HG03196 (cell line): ENCODE results near the gene RHOJ.
"Not testable (repeated sequence)": the region's sequence is repeated elsewhere in the genome, so short reads cannot be mapped to it uniquely, and the experiment has no call there.

Experiments
- ATAC-seq: cut with Tn5 transposase; IDR thresholded peaks from one replicate; pipeline ENCODE4 v1.9.1; 2021; ENCODE audit not compliant: unreplicated experiment

RHOJ gene

GRCh38 chr14:63266106-63266505, 61.9 kb downstream of the RHOJ start:
- ATAC-seq = no peak

GRCh38 chr14:63267171-63267570, 62.9 kb downstream of the RHOJ start:
- ATAC-seq = no peak

- ATAC-seq = no peak
These were observed 64.5 kb downstream of the RHOJ start for GRCh38 chr14:63268771-63269170.

- ATAC-seq = no peak
These were observed 65.5 kb downstream of the RHOJ start for GRCh38 chr14:63269561-63270225.

- no peak for ATAC-seq
These were observed 68.9 kb downstream of the RHOJ start for GRCh38 chr14:63273129-63273528.

GRCh38 chr14:63273717-63274655, 69.7 kb downstream of the RHOJ start:
- no peak for ATAC-seq

GRCh38 chr14:63275611-63276010, 71.4 kb downstream of the RHOJ start:
- ATAC-seq = no peak

- ATAC-seq = no peak
These were observed 71.8 kb downstream of the RHOJ start for GRCh38 chr14:63276016-63276415.

- no peak for ATAC-seq
These were observed 72.5 kb downstream of the RHOJ start for GRCh38 chr14:63276492-63277342.

GRCh38 chr14:63277591-63278183, 73.4 kb downstream of the RHOJ start:
- ATAC-seq = no peak

GRCh38 chr14:63279933-63280332, 75.7 kb downstream of the RHOJ start:
- ATAC-seq = not testable (repeated sequence)

GRCh38 chr14:63282997-63283883, 79.0 kb downstream of the RHOJ start:
- no peak for ATAC-seq

- ATAC-seq = no peak
These were observed 79.6 kb downstream of the RHOJ start for GRCh38 chr14:63283884-63284248.

GRCh38 chr14:63286071-63286470, 81.8 kb downstream of the RHOJ start:
- ATAC-seq = no peak

- no peak for ATAC-seq
These were observed 83.6 kb downstream of the RHOJ start for GRCh38 chr14:63287666-63288483.

- ATAC-seq = no peak
These were observed 84.6 kb downstream of the RHOJ start for GRCh38 chr14:63288853-63289252.

- no peak for ATAC-seq
These were observed 86.6 kb downstream of the RHOJ start for GRCh38 chr14:63290741-63291430.

- ATAC-seq = no peak
These were observed 88.6 kb downstream of the RHOJ start for GRCh38 chr14:63292805-63293204.
